GM18499 (cell line): ENCODE results near the gene PTH.

ENCODE experiments used
- ATAC-seq: cut with Tn5 transposase; IDR thresholded peaks from one replicate; pipeline ENCODE4 v1.9.1; 2021; ENCODE audit warnings: moderate number of reproducible peaks; ENCODE audit not compliant: insufficient read depth, unreplicated experiment

PTH gene

DNA sequence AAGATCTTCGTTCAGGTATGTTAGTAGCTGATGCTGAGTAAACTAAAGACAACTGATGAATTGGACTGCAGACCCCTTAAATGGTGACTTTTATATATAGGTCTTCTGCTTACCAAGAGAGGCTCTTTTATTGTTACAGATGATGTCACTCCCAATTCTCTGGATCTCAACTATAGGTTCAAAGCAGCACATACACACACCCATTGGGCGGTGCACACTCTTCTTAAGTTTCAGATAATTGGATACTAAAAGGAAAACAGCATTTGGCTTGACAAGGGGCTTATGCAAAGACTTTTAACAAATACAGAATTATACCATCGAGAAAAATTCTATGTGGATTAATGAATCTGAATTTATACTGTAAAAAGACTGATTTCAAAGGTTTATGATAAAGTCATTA is at the start of gene PTH:
Gene PTH, minus strand, starts transcription at position 69 of the 400 bp plus-strand sequence. CDS start 3,142 bp downstream, outside the sequence.
- ATAC-seq = no peak

DNA sequence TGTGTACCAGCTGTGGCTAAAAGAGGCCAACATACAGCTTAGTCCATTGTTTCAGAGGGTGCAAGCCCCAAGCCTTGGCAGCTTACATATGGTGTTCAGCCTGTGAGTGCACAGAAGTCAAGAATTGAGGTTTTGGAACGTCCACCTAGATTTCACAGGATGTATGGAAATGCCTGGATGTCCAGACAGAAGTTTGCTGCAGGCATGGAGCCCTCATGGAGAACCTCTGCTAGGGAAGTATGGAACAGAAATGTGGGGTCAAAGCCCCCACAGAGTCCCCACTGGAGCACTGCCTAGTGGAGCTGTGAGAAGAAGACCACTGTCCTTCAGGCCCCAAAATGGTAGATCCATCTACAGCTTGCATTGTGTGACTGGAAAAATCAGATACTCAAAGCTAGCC is 42.2 kb upstream of the PTH start:
- no peak for ATAC-seq

DNA sequence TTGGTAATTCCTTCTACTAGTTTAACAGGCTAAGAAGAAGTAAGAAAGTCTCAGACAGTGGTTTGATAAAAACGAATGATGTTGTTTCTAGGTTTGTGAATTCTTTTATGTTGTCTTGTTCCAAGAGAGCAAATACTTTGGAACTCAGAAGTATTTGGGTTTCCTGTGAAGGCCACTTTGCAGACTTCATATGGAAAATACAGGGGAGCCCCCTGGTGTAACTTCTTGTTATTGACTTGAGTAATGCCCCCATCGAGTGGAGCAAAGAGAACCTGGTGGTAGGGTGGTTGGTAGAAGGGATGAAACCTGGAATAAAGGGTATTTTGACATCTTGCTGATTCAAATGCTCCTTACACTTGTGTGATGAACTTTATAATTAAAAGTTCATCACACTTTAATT is 40.0 kb upstream of the PTH start:
- no peak for ATAC-seq

DNA sequence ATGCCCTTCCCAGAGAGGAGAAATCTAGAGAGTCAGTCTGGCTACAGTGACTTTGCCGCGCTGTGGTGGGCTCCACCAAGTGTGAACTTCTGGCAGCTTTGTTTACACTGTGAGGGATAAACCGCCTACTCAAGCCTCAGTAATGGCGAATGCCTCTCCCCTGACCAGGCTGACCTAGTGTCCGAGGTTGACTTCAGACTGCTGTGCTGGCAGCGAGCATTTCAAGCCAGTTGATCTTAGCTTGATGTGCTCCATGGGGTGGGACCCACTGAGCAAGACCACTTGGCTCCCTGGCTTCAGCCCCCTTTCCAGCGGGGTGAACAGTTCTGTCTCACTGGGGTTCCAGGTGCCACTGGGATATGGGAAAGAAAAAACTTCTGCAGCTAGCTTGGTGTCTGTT is 38.6 kb upstream of the PTH start:
- ATAC-seq = no peak

GRCh38 chr11:13525257-13525656 is 29.5 kb upstream of the PTH start:
- ATAC-seq = no peak

GRCh38 chr11:13503393-13503792 is 7.6 kb upstream of the PTH start:
- no peak for ATAC-seq

DNA sequence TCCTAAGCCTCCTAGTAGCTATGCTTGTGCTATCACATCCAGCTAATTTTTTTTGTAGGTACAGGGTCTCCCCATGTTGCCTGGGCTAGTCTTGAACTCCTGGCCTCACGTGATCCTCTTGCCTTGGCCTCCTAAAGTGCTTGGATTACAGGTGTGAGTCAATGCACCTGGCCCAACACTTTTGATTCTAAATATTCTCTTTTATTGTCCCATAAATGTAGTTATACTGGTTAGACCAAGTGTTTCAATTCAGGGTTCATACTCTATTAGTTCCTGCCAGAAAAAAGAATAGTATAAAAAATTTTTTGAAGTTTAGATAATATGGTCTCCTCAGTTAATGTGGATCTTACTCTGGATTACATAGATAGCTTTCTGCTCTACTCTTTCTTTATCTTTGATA is 6.7 kb upstream of the PTH start:
- no peak for ATAC-seq

- ATAC-seq = no peak
Observed at GRCh38 chr11:13494051-13494450, 1.7 kb downstream of the PTH start.

- ATAC-seq = no peak
Observed at GRCh38 chr11:13487661-13488030, 8.2 kb downstream of the PTH start.

DNA sequence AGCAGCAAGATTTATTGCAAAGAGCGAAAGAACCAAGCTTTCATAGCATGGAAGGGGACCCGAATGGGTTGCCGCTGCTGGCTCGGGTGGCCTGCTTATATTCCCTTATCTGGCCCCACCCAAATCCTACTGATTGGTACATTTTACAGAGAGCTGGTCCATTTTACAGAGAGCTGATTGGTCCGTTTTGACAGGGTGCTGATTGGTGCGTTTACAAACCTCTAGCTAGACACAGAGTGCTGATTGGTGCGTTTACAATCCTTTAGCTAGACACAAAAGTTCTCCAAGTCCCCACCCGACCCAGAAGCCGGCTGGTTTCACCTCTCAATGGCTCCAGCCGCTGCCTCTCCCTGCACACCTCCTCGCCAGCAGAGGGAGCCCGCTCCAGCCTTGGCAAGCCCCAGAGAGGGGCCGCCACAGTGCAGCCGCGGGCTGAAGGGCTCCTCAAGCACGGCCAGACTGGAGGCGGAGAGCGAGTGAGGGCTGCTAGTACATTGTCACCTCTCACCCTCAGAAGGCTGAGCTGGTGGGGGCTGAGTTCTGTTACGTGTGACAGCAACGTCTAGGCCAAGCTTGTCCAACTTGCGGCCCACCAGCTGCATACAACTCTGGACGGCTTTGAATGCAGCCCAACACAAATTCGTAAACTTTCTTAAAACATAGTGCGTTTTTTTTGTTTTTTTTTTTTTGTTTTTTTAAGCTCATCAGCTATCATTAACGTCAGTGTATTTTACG is 8.7 kb downstream of the PTH start:
- no peak for ATAC-seq

DNA sequence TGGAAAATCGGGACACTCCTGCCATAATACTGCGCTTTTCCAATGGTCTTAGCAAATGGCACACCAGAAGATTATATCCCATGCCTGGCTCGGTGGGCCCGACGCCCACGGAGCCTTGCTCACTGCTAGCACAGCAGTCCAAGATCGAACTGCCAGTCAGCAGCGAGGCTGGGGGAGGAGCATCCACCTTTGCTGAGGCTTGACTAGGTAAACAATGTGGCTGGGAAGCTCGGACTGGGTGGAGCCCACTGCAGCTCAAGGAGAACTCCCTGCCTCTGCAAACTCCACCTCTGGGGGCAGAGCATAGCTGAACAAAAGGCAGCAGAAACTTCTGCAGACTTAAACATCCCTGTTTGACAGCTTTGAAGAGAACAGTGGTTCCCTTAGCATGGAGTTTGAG is 15.6 kb downstream of the PTH start:
- ATAC-seq = no peak

DNA sequence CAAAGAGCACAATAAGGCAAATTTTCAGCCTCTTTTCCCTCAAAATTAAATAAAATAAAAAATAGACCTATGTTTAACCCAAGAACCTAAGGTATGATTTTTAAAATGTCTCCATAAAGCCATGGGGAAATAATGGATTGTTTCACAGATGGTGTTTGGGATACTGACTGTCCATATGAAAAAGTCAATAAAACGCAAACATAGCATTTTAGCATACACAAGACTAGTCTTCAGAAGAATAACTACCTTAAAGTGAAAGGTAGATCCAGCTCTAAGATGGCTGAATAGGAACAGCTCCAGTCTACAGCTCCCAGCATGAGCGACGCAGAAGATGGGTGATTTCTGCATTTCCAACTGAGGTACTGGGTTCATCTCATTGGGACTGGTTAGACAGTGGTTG is 16.1 kb downstream of the PTH start:
- ATAC-seq = no peak

DNA sequence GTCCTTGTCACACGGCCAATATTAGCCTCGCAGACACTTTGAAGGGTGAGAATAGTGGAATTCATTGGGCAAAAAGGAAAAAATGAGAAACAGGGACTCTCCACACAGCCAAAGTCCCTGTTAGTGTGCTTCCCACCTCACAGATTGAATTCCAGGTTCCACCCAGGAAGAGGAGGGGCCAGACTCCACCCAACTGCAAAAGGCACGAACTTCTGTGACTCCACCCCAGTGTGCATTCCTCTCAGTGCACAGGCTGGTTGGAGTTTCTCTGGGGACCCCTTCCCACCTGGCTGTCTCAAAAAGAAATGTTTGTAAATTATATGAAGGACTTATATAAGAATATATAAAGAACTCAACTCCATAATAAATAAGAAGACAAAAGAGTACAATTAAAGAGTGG is 20.7 kb downstream of the PTH start:
- no peak for ATAC-seq

GRCh38 chr11:13473013-13473722 is 22.6 kb downstream of the PTH start:
- no peak for ATAC-seq

DNA sequence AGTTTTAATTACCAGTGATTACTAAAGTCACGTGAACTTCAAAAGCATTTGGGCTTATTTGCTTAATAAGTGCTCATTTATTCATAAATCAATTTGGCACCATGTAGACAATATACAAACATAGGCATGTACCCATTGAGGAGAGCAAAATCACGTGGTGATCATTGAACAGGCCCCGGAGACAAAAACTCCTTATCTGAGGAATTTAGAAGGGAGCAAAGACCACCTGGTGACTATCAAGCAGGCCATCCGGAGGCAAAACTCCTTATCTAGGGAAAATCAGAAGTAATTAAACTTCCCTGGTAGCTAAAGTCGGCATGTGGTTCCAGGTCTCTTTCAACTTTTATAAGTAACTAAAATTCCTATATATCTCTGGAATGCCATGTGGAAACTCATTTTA is 27.0 kb downstream of the PTH start:
- ATAC-seq = no peak

GRCh38 chr11:13465909-13466371 is 29.9 kb downstream of the PTH start:
- ATAC-seq = no peak

DNA sequence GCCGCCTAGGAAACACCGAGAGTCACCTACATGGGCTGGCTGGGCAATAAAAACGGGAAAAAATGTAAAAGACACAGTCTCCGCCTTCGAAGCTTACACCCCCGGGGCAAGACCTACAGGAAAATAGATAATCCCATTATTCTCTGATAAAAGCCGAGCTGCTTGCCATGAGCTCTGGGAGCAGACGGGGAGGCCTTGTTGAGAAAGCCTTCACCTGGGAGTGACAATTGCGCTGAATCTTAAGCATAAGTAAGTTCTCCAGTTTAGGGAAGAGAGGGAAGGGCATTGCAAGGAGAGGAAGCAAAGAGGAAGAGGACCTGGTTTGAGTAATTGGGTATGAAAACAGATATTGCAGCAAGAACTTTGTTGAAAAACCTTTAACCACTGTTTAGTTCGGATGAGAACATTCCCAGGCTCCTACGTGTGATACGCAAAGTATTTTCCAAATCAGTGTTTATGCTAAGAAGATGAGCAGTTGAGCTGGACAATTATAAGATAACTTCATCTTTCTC is 32.0 kb downstream of the PTH start:
- ATAC-seq = no peak

DNA sequence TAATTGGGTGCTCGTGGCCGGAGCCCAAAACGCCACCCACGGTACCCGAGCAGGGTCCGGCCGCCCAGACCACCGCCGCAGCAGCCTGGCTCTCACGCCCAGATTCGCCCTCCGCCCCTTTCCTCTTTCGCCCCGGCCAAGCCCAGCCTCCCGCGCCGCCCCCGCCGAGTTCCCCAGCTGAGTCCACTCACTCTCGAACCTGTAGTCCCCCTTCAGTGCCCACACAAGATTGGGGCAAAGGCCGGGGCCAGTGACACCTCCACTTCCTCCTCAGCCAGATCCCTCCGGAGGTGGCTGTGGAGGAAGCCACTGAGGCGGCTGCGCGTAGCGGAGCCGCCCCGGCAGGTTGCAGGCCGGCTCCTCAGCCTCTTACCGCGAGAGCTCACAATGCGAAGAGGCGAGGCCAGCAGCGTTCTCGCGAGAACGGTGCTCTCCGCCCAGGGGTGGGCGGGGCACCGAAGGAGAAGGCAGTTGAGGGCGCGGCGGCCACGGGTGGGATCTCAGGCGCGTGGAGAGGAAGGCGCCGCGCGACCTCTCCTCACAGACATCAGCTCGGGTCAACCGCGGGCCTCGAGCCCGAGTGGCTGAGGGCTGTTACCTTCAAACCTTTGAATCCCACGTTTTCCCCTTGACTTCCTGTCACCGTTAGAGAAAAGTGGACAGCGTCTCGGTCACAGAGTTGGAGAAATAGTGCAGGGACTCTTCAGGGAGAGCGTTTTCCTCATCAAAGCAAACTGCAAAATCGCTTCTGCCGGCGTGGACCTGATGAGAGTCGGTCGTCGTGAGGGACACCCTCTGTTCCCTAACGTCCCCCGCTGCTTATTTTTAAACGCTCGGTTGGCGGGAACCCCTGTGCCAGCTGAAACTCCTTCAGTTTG is 32.7 kb downstream of the PTH start, which contains the start of gene BTBD10:
Gene BTBD10, minus strand, starts transcription at position 322 of the 878 bp plus-strand sequence. CDS start 18,098 bp downstream, outside the sequence.
- peak; percentile 68 for ATAC-seq

DNA sequence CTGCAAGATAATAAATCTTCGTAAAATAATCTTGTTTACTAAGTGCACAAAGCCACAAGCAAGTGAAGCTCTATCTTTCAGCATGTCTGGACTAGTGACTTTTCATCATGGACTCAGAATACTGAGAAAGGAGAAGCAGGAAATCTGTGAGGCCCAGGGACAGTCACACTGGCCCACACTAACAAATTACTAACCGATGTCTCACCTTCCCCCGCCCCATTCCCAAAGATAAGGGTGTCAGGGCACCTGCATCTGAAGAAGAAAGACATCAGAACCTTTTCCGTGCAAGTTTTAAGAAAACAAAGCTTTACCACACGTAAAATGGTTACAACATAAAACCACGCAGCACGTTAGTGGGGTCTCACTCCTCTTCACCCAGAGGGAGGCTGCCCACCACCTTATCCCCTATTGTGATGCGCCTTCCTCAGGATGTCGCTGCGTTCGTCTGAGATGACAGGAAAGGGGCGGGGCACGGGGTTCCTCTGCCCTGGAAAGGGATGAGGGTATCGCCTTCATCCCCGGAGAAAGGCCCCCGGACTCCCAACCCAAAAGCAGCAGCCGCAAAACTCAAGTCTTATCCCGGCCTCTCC is 33.4 kb downstream of the PTH start:
- peak; percentile 28 for ATAC-seq

DNA sequence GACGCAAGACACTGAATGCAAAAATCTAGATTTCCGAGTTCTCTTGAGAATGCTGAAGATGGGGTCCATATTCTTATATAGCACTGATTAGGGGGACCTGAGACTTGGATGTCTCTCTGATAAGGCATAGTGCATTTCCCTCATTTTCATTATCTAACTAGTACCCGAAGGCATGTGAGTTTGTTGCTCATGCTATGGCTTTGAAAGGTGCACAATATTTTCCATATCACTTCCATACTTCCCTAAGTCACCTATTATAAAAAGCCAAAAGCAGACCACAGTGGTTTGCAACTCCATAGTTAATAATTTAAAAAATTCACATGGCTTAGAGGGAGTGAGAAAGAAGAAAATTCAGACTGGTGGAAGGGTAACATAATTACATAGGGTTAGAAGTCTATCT is 34.5 kb downstream of the PTH start:
- ATAC-seq = no peak
